SU-DHL-6 (cell line): ENCODE data around the gene ANKRD39.
A peak's percentile ranks its signal among the peaks of the same experiment; 100 is the strongest.
"Not testable (repeated sequence)": the region's sequence is repeated elsewhere in the genome, so short reads cannot be mapped to it uniquely, and the experiment has no call there.

ENCODE experiments used
- H2AFZ ChIP-seq: fragments of 200-600 bp; sonication (generic); 2 replicates; pipeline ENCODE4 v1.6.1; 2014; ENCODE audit warnings: low read depth, mild to moderate bottlenecking, moderate library complexity, mixed read lengths, antibody characterized with exemption, low read length; ENCODE audit not compliant: severe bottlenecking
- H3F3A ChIP-seq: fragments of 200-600 bp; shearing (Covaris generic); 2 replicates; pipeline ENCODE4 v1.6.0; 2016; ENCODE audit warnings: antibody characterized with exemption, mild to moderate bottlenecking; ENCODE audit not compliant: insufficient read depth
- H3K27ac ChIP-seq: fragments of 200-600 bp; sonication (generic); 2 replicates; pipeline ENCODE4 v1.5.1; 2016; ENCODE audit warnings: low read depth, mild to moderate bottlenecking, low read length, moderate library complexity, mixed read lengths
- H3K27me3 ChIP-seq: fragments of 200-600 bp; sonication (generic), shearing (Covaris generic); 2 replicates; pipeline ENCODE4 v1.6.0; 2014; ENCODE audit warnings: mild to moderate bottlenecking, low read length
- H3K36me3 ChIP-seq: fragments of 200-600 bp; sonication (generic); 2 replicates; pipeline ENCODE4 v1.6.1; 2014; ENCODE audit warnings: mild to moderate bottlenecking, low read length, mixed read lengths
- H3K4me2 ChIP-seq: fragments of 300-600, 200-600 bp; shearing (Covaris generic), sonication (generic); 2 replicates; pipeline ENCODE4 v1.6.0; 2014; ENCODE audit warnings: low read length, low read depth, mild to moderate bottlenecking; ENCODE audit not compliant: poor library complexity, severe bottlenecking
- H3K4me3 ChIP-seq: fragments of 200-600 bp; sonication (generic); 2 replicates; pipeline ENCODE4 v1.5.1; 2014; ENCODE audit warnings: antibody characterized with exemption, low read length, mild to moderate bottlenecking, mixed read lengths; ENCODE audit not compliant: insufficient read depth, poor library complexity, severe bottlenecking
- H3K79me2 ChIP-seq: fragments of 200-600 bp; sonication (generic); 2 replicates; pipeline ENCODE4 v1.6.1; 2014; ENCODE audit warnings: mild to moderate bottlenecking, low read length, moderate library complexity; ENCODE audit not compliant: insufficient read depth
- H3K9ac ChIP-seq: fragments of 200-600 bp; sonication (generic); 2 replicates; pipeline ENCODE4 v1.7.0; 2014; ENCODE audit warnings: mild to moderate bottlenecking, low read length
- H3K9me2 ChIP-seq: fragments of 200-600 bp; sonication (generic); replicated peaks from 2 replicates; pipeline ENCODE4 v1.6.1; 2014; ENCODE audit warnings: low read length; ENCODE audit not compliant: insufficient read depth
- H3K9me3 ChIP-seq: fragments of 200-600 bp; sonication (generic); 2 replicates; pipeline ENCODE4 v1.6.1; 2014; ENCODE audit warnings: low read length, mixed read lengths; ENCODE audit not compliant: insufficient read depth
- H4K20me1 ChIP-seq: fragments of 200-600 bp; sonication (generic); 2 replicates; pipeline ENCODE4 v1.6.1; 2014; ENCODE audit warnings: low read depth, mild to moderate bottlenecking, antibody characterized with exemption, low read length, moderate library complexity, mixed read lengths
- CTCF ChIP-seq: fragments of 200-600 bp; sonication (generic); IDR thresholded peaks from one replicate; pipeline ENCODE4 v1.5.1; 2017; ENCODE audit warnings: antibody characterized with exemption, mild to moderate bottlenecking, low read length, moderate library complexity; ENCODE audit not compliant: insufficient read depth, poor library complexity, severe bottlenecking
- EZH2phosphoT487 ChIP-seq: fragments of 200-600 bp; sonication (generic), shearing (Covaris generic); conservative IDR thresholded peaks from 2 replicates; pipeline ENCODE4 v1.6.1; 2018; ENCODE audit warnings: mild to moderate bottlenecking, antibody characterized with exemption, low read length, moderate library complexity, mixed read lengths

The ANKRD39 gene

GRCh38 chr2:96807127-96807471 lies 50.7 kb downstream of the ANKRD39 start:
- H3K9me2 ChIP-seq = no peaks in the 10 kb centered on the region
- peak overlapping the region; percentile 75 for H3K4me2 ChIP-seq
- TF ChIP-seq CTCF (no peak), EZH2phosphoT487 (no peak)
- peak overlapping the region; percentile 94 for H2AFZ ChIP-seq
- no peaks in the 10 kb centered on the region for H3K9me3 ChIP-seq
- no peaks in the 10 kb centered on the region for H3K36me3 ChIP-seq
- peaks cover 5% of the 10 kb centered on the region; the same call in 1 of the 2 replicates for H3F3A ChIP-seq
- no peaks in the 10 kb centered on the region for H4K20me1 ChIP-seq
- no peaks in the 10 kb centered on the region for H3K79me2 ChIP-seq
- H3K27ac ChIP-seq = peak overlapping the region; percentile 61
- no peak overlapping the region for H3K4me3 ChIP-seq
- H3K9ac ChIP-seq = peak overlapping the region; percentile 14; the same call in 1 of the 2 replicates
- no peaks in the 10 kb centered on the region for H3K27me3 ChIP-seq

- Histone ChIP-seq H3K27me3 (no peaks in the 10 kb centered on the region), H3K4me3 (no peak overlapping the region), H3K9me2 (no peaks in the 10 kb centered on the region), H2AFZ (peak overlapping the region; percentile 94), H3K9ac (peak overlapping the region; percentile 14; the same call in 1 of the 2 replicates), H3K79me2 (no peaks in the 10 kb centered on the region), H3K27ac (peak overlapping the region; percentile 61), H3K4me2 (peak overlapping the region; percentile 75), H3K36me3 (no peaks in the 10 kb centered on the region), H4K20me1 (no peaks in the 10 kb centered on the region), H3K9me3 (no peaks in the 10 kb centered on the region), H3F3A (peaks cover 5% of the 10 kb centered on the region; the same call in 1 of the 2 replicates)
- TF ChIP-seq EZH2phosphoT487 = no peak
- TF ChIP-seq CTCF = no peak
These were observed 51.2 kb downstream of the ANKRD39 start for GRCh38 chr2:96806468-96807126.

- H3K9ac ChIP-seq = not testable (repeated sequence)
- peak overlapping the region; percentile 75 for H3K4me2 ChIP-seq
These were observed 51.9 kb downstream of the ANKRD39 start for GRCh38 chr2:96805946-96806345.

GRCh38 chr2:96804986-96805385 lies 52.8 kb downstream of the ANKRD39 start:
- H3K9me2 ChIP-seq = no peaks in the 10 kb centered on the region
- no peaks in the 10 kb centered on the region for H3K79me2 ChIP-seq
- no peak overlapping the region for H3K27ac ChIP-seq
- no peaks in the 10 kb centered on the region for H3K27me3 ChIP-seq
- H3K9me3 ChIP-seq = no peaks in the 10 kb centered on the region
- no peaks in the 10 kb centered on the region for H3K36me3 ChIP-seq
- H2AFZ ChIP-seq = no peak overlapping the region
- no peak overlapping the region for H3K4me3 ChIP-seq
- H3K9ac ChIP-seq = no peak overlapping the region
- H4K20me1 ChIP-seq = no peaks in the 10 kb centered on the region
- TF ChIP-seq EZH2phosphoT487 (no peak), CTCF (no peak)
- H3K4me2 ChIP-seq = no peak overlapping the region
- peaks cover 5% of the 10 kb centered on the region; the same call in 1 of the 2 replicates for H3F3A ChIP-seq

More at GRCh38 chr2:96805946-96806345, 51.9 kb downstream of the ANKRD39 start:
- H3K27me3 ChIP-seq, H3K79me2 ChIP-seq, H3K9me3 ChIP-seq, H4K20me1 ChIP-seq, H3K4me3 ChIP-seq, H3K36me3 ChIP-seq, H3F3A ChIP-seq, H3K9me2 ChIP-seq: not testable (repeated sequence)
- Histone ChIP-seq H3K27ac (peak overlapping the region; percentile 61; the same call in 1 of the 2 replicates), H2AFZ (peak overlapping the region; percentile 94)
